ENCODE results near the gene USP13. TPM values are rescaled to one million over a fixed set of nuclear protein-coding genes. Genes with fewer than 3 reads are reported as not detected.

USP13 gene
- total RNA-seq, 1 donor from 2014 or later, result 15.4 TPM

DNA sequence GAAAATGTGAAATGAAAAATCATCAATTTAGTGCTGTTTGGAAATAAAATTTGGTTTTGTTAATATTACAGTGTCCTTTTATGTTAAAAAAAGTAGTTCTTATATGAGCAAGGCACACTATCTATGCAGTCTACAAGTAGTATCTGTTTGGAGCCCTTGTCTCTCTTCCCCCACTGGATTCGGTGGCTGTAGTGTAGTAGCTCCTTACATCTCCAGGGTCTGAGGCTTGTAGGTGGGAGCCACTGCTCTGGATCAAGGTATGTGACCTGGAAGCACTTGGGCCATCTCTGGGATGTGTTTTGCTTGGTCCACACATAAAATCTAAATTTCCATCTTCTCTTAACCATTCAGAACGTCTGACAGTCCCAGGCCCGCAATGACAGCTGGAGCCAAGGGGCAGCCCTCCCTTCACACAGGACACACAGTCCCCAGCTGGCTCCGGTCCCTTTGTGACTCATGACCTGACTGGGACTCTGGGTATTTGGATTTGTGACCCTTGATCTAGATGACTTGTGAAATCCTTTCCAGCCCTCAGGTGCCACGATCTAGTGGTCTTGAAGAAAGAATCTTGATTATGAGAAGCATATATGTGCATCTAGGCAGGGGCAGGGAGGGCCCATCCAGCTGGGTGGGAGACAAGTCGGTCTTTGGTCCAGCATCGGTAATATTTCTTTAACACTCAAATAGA, 80.0 kb downstream of the USP13 start:
- intact Hi-C loops (cut with DNase I), result no loop called here
- Histone ChIP-seq H3K27ac (peak overlapping the region; percentile 71), H3K4me1 (peaks cover 8% of the 10 kb centered on the region), H3K9me3 (no peaks in the 10 kb centered on the region), H3K36me3 (peaks cover 12% of the 10 kb centered on the region), H3K27me3 (no peaks in the 10 kb centered on the region), H3K4me3 (no peak overlapping the region)
- DNase-seq (peak; percentile 75), ATAC-seq (peak; percentile 51)
- TF ChIP-seq, protein P1, sequence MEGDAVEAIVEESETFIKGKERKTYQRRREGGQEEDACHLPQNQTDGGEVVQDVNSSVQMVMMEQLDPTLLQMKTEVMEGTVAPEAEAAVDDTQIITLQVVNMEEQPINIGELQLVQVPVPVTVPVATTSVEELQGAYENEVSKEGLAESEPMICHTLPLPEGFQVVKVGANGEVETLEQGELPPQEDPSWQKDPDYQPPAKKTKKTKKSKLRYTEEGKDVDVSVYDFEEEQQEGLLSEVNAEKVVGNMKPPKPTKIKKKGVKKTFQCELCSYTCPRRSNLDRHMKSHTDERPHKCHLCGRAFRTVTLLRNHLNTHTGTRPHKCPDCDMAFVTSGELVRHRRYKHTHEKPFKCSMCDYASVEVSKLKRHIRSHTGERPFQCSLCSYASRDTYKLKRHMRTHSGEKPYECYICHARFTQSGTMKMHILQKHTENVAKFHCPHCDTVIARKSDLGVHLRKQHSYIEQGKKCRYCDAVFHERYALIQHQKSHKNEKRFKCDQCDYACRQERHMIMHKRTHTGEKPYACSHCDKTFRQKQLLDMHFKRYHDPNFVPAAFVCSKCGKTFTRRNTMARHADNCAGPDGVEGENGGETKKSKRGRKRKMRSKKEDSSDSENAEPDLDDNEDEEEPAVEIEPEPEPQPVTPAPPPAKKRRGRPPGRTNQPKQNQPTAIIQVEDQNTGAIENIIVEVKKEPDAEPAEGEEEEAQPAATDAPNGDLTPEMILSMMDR (IDR thresholded peaks at IDR 0.05), result no peak

DNA sequence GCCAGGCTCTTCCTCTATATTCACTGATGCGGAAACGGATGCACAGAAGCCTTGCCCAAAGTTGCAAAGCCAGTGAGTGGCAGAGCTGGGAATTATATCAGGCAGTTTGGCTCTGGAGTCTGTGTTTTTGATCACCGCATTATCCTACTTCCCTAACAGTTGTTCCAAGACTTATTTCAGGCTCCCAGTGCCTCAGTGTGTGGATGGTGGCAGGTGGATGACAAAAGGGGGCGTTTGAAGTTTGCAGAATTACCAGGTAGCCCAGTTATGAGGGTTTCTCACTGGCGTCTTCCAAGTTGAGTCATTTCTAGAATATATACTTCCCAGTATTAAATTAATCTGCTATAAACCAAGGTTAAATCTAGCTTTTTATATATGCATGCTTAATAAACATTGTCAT, 81.0 kb downstream of the USP13 start:
- DNase-seq, result no peak
- Histone ChIP-seq H3K4me1 (peaks cover 8% of the 10 kb centered on the region), H3K4me3 (no peak overlapping the region), H3K9me3 (no peaks in the 10 kb centered on the region), H3K27ac (no peak overlapping the region), H3K36me3 (peaks cover 12% of the 10 kb centered on the region), H3K27me3 (no peaks in the 10 kb centered on the region)
- intact Hi-C loops (cut with DNase I), result no loop called here
- TF ChIP-seq, protein P1 (IDR thresholded peaks at IDR 0.05), result no peak
- no peak for ATAC-seq

DNA sequence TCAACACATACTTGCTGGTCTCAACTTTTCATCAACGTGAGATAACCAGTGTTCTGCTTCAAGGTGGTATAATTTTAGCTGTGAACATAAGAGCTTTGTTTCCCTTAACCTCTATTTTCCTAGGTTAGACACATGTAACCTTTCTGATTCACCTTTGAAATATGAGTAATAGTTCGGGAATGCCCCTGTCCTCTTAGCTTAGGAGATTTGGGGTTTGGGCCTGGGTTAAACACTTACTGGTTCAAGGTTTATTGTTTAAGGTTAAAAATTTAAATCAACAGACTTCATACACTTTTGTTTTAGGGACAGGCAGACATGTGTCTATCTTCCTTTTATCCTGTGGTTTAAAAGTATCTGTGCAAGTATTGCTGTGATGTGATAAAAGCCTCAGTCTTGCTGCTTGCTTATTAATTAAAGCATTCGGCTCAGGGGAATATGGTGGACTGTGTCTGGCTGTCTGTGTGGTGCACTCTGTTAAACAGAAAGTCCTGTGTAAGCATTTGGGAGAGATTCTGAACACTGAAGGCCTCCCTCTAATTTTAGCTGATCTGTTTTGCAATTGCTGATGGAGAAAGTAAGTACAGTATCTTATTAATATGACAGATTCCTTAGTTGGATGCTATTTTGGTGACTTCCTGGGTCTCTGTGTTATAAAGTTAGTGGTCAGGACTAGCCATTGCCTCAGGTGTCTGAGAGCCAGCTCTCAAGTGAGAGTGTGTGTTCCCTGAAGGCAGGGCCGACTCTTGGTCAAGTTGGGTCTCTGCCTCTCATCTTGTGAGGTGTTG, 81.8 kb downstream of the USP13 start:
- no peaks in the 10 kb centered on the region for H3K9me3 ChIP-seq
- no peak overlapping the region for H3K4me3 ChIP-seq
- peaks cover 8% of the 10 kb centered on the region for H3K4me1 ChIP-seq
- H3K27ac ChIP-seq, result no peak overlapping the region
- H3K27me3 ChIP-seq, result no peaks in the 10 kb centered on the region
- TF ChIP-seq, protein P1 (IDR thresholded peaks at IDR 0.05), result no peak
- DNase-seq, result no peak
- H3K36me3 ChIP-seq, result peaks cover 12% of the 10 kb centered on the region
- ATAC-seq, result no peak
- intact Hi-C loops (cut with DNase I), result no loop called here

DNA sequence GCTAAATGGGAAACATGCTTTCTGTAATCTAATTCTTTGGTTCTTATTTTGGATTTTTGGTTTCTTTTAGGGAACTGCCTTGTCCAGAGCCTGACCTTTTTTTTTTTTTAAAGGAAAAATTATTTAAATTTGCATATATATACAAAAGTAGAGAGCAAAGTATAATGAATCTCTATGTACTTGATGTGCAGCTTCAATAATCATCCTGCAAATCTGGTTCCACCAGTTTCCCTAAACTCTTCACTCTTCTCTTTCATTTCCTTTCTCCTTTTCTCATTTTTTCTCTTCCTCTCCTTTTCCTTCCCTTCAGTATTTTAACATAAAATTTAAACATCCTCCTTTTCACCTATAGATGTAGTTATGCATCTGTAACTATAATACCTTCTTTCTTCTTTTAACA, 82.5 kb downstream of the USP13 start:
- Histone ChIP-seq H3K4me1 (peaks cover 8% of the 10 kb centered on the region), H3K9me3 (no peaks in the 10 kb centered on the region), H3K27ac (no peak overlapping the region), H3K36me3 (peaks cover 12% of the 10 kb centered on the region), H3K27me3 (no peaks in the 10 kb centered on the region), H3K4me3 (no peak overlapping the region)
- intact Hi-C loops (cut with DNase I), result no loop called here
- TF ChIP-seq, protein P1 (IDR thresholded peaks at IDR 0.05), result no peak
- ATAC-seq (no peak), DNase-seq (no peak)

DNA sequence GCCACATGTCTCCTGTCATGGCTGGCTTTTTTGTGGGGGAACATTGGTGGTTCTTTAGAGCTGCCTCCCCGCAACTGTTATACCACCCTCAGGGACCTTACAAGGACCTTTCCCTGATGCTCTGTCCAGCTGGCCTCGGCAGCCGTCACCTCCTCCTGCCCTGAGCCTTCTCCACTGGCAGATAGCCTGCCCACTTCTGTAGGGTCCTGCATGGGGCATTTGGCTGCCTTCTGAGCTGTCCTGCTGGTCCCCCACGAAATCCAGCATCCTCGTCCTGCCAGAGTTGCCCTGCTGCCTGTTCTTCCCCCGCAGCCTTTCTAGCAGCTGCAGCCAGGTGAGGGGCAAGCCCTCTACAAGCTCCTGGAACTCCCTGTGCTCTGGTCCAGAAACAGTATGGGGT, 86.2 kb downstream of the USP13 start:
- Histone ChIP-seq H3K27me3 (no peaks in the 10 kb centered on the region), H3K9me3 (no peaks in the 10 kb centered on the region), H3K36me3 (peaks cover 13% of the 10 kb centered on the region), H3K4me3 (no peak overlapping the region), H3K4me1 (no peaks in the 10 kb centered on the region), H3K27ac (no peak overlapping the region)
- ATAC-seq (no peak), DNase-seq (no peak)
- TF ChIP-seq, protein P1 (IDR thresholded peaks at IDR 0.05), result no peak
- intact Hi-C loops (cut with DNase I), result no loop called here

Measured in upper lobe of right lung (tissue), 1 donor.